ENCODE results near the gene EGLN2.
A peak's percentile ranks its signal among the peaks of the same experiment; 100 is the strongest.

EGLN2 gene

DNA sequence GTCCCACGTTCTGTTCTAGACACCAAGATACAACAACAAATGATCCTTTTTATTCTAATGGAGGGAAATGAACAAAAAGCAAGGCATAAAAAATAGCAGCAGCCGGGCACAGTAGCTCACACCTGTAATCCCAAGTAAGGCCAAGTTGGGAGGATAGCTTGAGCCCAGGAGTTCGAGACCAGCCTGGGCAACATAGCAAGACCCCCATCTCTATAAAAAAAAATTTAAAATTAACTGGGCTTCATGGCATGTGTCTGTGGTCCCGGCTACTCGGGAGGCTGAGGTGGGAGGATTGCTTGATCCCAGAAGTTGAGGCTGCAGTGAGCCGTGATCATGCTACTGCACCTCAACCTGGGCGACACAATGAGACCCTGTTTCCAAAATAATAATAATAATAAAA, 22.6 kb upstream of the EGLN2 start:
- no peak for DNase-seq (ENCODE audit: low spot score)
- TF ChIP-seq, protein P1, sequence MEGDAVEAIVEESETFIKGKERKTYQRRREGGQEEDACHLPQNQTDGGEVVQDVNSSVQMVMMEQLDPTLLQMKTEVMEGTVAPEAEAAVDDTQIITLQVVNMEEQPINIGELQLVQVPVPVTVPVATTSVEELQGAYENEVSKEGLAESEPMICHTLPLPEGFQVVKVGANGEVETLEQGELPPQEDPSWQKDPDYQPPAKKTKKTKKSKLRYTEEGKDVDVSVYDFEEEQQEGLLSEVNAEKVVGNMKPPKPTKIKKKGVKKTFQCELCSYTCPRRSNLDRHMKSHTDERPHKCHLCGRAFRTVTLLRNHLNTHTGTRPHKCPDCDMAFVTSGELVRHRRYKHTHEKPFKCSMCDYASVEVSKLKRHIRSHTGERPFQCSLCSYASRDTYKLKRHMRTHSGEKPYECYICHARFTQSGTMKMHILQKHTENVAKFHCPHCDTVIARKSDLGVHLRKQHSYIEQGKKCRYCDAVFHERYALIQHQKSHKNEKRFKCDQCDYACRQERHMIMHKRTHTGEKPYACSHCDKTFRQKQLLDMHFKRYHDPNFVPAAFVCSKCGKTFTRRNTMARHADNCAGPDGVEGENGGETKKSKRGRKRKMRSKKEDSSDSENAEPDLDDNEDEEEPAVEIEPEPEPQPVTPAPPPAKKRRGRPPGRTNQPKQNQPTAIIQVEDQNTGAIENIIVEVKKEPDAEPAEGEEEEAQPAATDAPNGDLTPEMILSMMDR (IDR thresholded peaks at IDR 0.05; ENCODE audit: borderline replicate concordance, control extremely low read depth, extremely low read depth, insufficient read depth, missing control alignments), result no peak
- in situ Hi-C loops (cut with MboI; ENCODE audit: low sequenced_read_pairs, unreplicated experiment), result no loop called here

DNA sequence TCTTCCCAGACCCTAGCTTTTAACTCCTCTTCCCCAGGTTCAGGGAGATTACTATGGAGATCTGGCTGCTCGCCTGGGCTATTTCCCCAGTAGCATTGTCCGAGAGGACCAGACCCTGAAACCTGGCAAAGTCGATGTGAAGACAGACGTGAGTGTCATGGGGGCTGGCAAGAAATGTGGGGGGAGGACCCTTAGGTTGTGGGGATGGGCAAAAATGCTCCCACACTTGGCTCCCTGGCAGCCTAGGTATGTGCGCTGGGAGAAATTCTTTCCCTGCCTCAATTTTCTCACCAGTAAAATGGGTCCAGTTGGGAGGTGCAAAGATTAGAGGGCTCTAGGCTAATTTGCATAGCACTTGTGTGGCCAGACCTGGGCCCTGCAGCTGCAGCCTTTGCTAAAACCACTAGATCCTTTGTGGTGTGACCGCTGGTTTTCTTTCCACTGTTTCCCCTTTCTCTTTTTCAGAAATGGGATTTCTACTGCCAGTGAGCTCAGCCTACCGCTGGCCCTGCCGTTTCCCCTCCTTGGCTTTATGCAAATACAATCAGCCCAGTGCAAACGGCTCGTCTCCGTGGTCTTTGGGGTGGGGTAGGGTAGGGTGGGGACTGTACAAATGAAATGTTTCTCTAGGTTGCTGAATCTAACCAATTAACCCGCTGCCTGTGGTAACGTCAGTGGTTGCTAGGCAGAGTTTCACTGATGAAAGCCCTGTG, 21.9 kb upstream of the EGLN2 start:
- peak; percentile 85 for DNase-seq (ENCODE audit: low spot score)
- TF ChIP-seq, protein P1 (IDR thresholded peaks at IDR 0.05; ENCODE audit: borderline replicate concordance, control extremely low read depth, extremely low read depth, insufficient read depth, missing control alignments), result no peak
- in situ Hi-C loops (cut with MboI; ENCODE audit: low sequenced_read_pairs, unreplicated experiment), result no loop called here

DNA sequence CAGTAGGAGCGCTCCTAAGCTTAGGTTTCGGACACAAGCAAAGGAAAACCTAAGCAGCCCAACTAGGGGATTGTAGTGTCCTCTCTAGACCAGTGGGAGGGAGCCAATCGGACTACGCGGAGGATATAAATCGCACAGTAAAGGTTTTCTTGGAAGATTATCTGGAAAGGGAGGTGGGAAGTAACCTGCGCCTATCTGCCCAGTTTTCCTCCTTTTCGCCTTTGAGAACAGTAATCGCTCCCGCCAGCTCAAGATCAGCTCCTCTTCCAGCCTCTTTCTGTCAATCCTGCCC, 21.4 kb upstream of the EGLN2 start:
- in situ Hi-C loops (cut with MboI; ENCODE audit: low sequenced_read_pairs, unreplicated experiment), result no loop called here
- no peak for DNase-seq (ENCODE audit: low spot score)
- TF ChIP-seq, protein P1 (IDR thresholded peaks at IDR 0.05; ENCODE audit: borderline replicate concordance, control extremely low read depth, extremely low read depth, insufficient read depth, missing control alignments), result no peak

DNA sequence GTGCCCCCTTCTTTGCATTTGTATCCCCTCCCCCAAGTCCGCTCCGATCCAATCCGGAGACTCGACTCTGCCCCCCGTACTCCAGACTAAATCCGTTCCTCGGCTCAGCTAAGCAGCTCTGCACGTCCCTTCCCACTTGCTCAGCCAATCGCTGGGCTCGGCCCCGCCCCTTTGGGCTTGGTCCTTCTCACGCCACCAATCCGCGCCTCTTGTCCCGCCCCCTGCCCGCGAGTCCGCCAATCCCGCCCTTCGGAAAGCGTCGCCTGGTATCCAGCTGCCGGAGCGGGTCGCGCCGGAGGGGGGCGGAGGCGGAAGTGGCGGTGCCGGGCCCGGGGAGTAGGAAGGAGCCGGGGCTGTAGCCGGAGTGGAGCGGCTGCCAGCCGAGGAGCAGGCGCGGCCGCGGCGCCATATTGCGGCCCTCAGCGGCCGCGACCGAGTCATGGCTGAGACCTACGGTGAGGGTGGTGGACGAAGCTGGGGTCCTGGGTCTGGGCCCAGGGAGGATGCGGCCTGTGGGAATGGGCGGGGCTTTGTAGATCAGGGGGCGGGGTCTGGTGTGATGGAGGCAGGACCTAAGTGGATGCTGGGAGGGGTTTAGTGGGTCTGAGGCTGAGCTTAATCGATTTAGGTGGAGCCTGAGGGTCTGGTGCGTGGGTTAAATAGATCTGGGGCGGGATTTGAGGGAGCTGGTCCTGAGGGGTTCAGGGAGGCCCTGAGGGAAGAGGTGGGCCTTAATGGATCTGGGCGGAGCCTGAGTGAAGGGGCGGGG, 20.9 kb upstream of the EGLN2 start, which contains the start of gene RAB4B:
Gene RAB4B, plus strand, starts transcription at position 311 of the 769 bp plus-strand sequence. Its CDS starts 129 bp downstream, at position 440.
- in situ Hi-C loops (cut with MboI; ENCODE audit: low sequenced_read_pairs, unreplicated experiment), result no loop called here

DNA sequence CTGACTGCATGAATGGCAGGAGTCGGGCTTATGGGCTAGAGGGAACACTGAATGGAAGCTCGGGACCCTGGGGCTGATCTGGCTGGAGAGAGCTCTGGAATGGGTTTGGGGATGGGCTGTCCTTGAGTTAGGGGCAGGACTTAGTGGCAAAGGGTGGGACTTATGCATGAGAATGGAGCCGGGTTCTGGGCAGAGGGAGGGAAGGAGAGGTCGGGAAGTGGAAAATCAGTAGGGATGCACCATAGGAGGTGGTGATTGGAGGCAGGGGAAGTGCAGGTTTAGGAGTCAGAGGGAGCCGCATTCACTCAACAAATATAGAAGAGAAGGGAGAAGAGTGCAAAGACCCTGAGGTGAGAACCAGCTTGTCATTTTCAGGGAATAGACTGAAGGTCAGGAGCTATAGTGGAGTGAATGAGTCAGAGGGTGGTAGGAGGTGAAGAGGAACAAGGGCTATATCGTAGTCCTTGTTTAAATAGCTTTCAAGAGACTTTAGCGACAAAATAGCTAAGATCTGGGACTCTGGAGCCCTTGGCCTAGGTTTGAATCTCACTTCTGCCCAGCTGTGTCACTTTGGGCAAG, 20.2 kb upstream of the EGLN2 start:
- TF ChIP-seq, protein P1 (IDR thresholded peaks at IDR 0.05; ENCODE audit: borderline replicate concordance, control extremely low read depth, extremely low read depth, insufficient read depth, missing control alignments), result no peak
- DNase-seq (ENCODE audit: low spot score), result no peak
- in situ Hi-C loops (cut with MboI; ENCODE audit: low sequenced_read_pairs, unreplicated experiment), result no loop called here

More for the DNA sequence above, 20.9 kb upstream of the EGLN2 start, which contains the start of gene RAB4B:
- TF ChIP-seq, protein P1 (IDR thresholded peaks at IDR 0.05; ENCODE audit: borderline replicate concordance, control extremely low read depth, extremely low read depth, insufficient read depth, missing control alignments), result no peak
- DNase-seq (ENCODE audit: low spot score), result peak; percentile 95

DNA sequence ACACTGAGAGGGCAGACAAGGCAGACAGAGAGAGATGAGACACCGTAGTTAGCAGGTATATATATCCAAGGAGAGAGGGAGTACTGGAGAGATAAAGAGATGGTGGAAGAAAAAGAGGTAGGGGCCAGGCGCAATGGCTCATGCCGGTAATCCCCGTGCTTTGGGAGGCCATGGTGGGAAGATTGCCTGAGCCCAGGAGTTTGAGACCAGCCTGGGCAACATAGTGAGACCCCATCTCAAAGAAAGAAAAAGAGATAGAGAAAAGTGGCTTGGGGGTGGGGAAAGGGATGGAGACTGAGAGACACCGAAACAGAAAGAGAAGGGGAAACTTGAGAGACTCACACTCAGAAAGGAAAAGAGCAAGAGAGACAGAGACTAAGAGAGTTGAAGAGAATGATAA, 18.4 kb upstream of the EGLN2 start:
- TF ChIP-seq, protein P1 (IDR thresholded peaks at IDR 0.05; ENCODE audit: borderline replicate concordance, control extremely low read depth, extremely low read depth, insufficient read depth, missing control alignments), result no peak
- no peak for DNase-seq (ENCODE audit: low spot score)
- in situ Hi-C loops (cut with MboI; ENCODE audit: low sequenced_read_pairs, unreplicated experiment), result no loop called here
